ENCODE measurements around the gene GATA5.
A peak's percentile ranks its signal among the peaks of the same experiment; 100 is the strongest.

GATA5 gene

GRCh38 chr20:62479656-62480055 lies 3.9 kb upstream of the GATA5 start:
- POLR2A ChIA-PET = no interaction called here
- no peak overlapping the region for H3K27ac ChIP-seq (ENCODE audit: extremely low read depth, low read depth, low read length)
- H3K4me1 ChIP-seq (ENCODE audit: control insufficient read depth, insufficient read depth, low read length) = no peaks in the 10 kb centered on the region
- CTCF ChIA-PET = interaction anchor here (0.7 to 1.2 kb wide), 3 partner anchors 9 to 334 kb away, joined by 3 to 4 read pairs (median 3); no protein-coding TSS in a partner anchor
- H3K9me3 ChIP-seq (ENCODE audit: control insufficient read depth, insufficient read depth, low read depth, low read length) = no peaks in the 10 kb centered on the region
- H3K36me3 ChIP-seq (ENCODE audit: control insufficient read depth in 2 of 2, insufficient read depth in 1 of 2, low read length in 2 of 2) = no peaks in the 10 kb centered on the region
- TF ChIP-seq ZNF529 (tag by site-specific recombination; IDR thresholded peaks at IDR 0.05; ENCODE audit: insufficient replicate concordance) (no peak), SALL2 (tag by site-specific recombination; IDR thresholded peaks at IDR 0.05; ENCODE audit: borderline replicate concordance) (no peak), ZNF292 (tag by site-specific recombination; IDR thresholded peaks at IDR 0.05; ENCODE audit: borderline replicate concordance, low read depth) (no peak), ZNF843 (tag by site-specific recombination; IDR thresholded peaks at IDR 0.05) (no peak), ZNF404 (tag by site-specific recombination; IDR thresholded peaks at IDR 0.05) (no peak), ZNF146 (tag by site-specific recombination; IDR thresholded peaks at IDR 0.05) (no peak), ZNF596 (tag by site-specific recombination; IDR thresholded peaks at IDR 0.05) (no peak), ZNF701 (tag by site-specific recombination; IDR thresholded peaks at IDR 0.05) (no peak), ZBTB11 (tag by site-specific recombination; conservative IDR thresholded peaks at IDR 0.05; ENCODE audit: low read depth) (no peak), ZNF600 (tag by site-specific recombination; IDR thresholded peaks at IDR 0.05) (no peak), ZNF48 (tag by site-specific recombination; IDR thresholded peaks at IDR 0.05) (no peak), SP2 (tag by site-specific recombination; IDR thresholded peaks at IDR 0.05) (no peak), ZNF211 (tag by site-specific recombination; IDR thresholded peaks at IDR 0.05; ENCODE audit: low read depth) (no peak), IKZF3 (tag by site-specific recombination; IDR thresholded peaks at IDR 0.05) (no peak), HOXC10 (CRISPR knock-in tag; IDR thresholded peaks at IDR 0.05) (no peak), SCRT1 (tag by site-specific recombination; IDR thresholded peaks at IDR 0.05; ENCODE audit: borderline replicate concordance) (no peak), MYNN (tag by site-specific recombination; IDR thresholded peaks at IDR 0.05; ENCODE audit: borderline replicate concordance) (no peak), TCF7L2 (IDR thresholded peaks at IDR 0.05; ENCODE audit: borderline replicate concordance, low read depth, low read length) (no peak), ZFP41 (tag by site-specific recombination; IDR thresholded peaks at IDR 0.05; ENCODE audit: borderline replicate concordance) (no peak), ZNF16 (tag by site-specific recombination; IDR thresholded peaks at IDR 0.05; ENCODE audit: low read depth) (no peak)
- H3K4me3 ChIP-seq (ENCODE audit: low read depth, low read length) = no peak overlapping the region

GRCh38 chr20:62479156-62479555 lies 3.4 kb upstream of the GATA5 start:
- Histone ChIP-seq H3K36me3 (ENCODE audit: control insufficient read depth in 2 of 2, insufficient read depth in 1 of 2, low read length in 2 of 2) (no peaks in the 10 kb centered on the region), H3K4me3 (ENCODE audit: low read depth, low read length) (no peak overlapping the region), H3K4me1 (ENCODE audit: control insufficient read depth, insufficient read depth, low read length) (no peaks in the 10 kb centered on the region), H3K9me3 (ENCODE audit: control insufficient read depth, insufficient read depth, low read depth, low read length) (no peaks in the 10 kb centered on the region), H3K27ac (ENCODE audit: extremely low read depth, low read depth, low read length) (no peak overlapping the region)
- ChIA-PET POLR2A (no interaction called here), CTCF (interaction anchor here (0.7 to 1.2 kb wide), 3 partner anchors 9 to 334 kb away, joined by 3 to 4 read pairs (median 3); no protein-coding TSS in a partner anchor)
- no peak for TF ChIP-seq ZBTB49 (tag by site-specific recombination; IDR thresholded peaks at IDR 0.05; ENCODE audit: low read depth)
- TF ChIP-seq ZFP3 (tag by site-specific recombination; IDR thresholded peaks at IDR 0.05; ENCODE audit: low read depth) = peak; percentile 94
- no peak for TF ChIP-seq ZNF449 (tag by site-specific recombination; IDR thresholded peaks at IDR 0.05)
- no peak for TF ChIP-seq ZNF169 (tag by site-specific recombination; IDR thresholded peaks at IDR 0.05)
- TF ChIP-seq EGR2 (tag by site-specific recombination; IDR thresholded peaks at IDR 0.05; ENCODE audit: low read depth) = 0 out of 2 replicates have a peak, but pooled peaks have one; percentile 23
- no peak for TF ChIP-seq KLF7 (tag by site-specific recombination; IDR thresholded peaks at IDR 0.05; ENCODE audit: borderline replicate concordance)
- TF ChIP-seq ZNF132 (tag by site-specific recombination; IDR thresholded peaks at IDR 0.05; ENCODE audit: borderline replicate concordance) = no peak
- TF ChIP-seq ZXDB (tag by site-specific recombination; IDR thresholded peaks at IDR 0.05) = no peak

Measured in HEK293 (cell line).